ENCODE data around the gene EIF1AY.

The EIF1AY gene

GRCh38 chrY:20555820-20556219 is 19.8 kb upstream of the EIF1AY start:
- no peak overlapping the region for H3K27ac ChIP-seq
- TF ChIP-seq ZFX (IDR thresholded peaks at IDR 0.05) (no peak), CTCF (conservative IDR thresholded peaks at IDR 0.05) (no peak)

- no peak overlapping the region for H3K27ac ChIP-seq
- TF ChIP-seq CTCF (conservative IDR thresholded peaks at IDR 0.05) (no peak), ZFX (IDR thresholded peaks at IDR 0.05) (no peak)
Measured at GRCh38 chrY:20558677-20559076, 16.9 kb upstream of the EIF1AY start.

- TF ChIP-seq ZFX (IDR thresholded peaks at IDR 0.05) (no peak), CTCF (conservative IDR thresholded peaks at IDR 0.05) (no peak)
- no peak overlapping the region for H3K27ac ChIP-seq
Measured at GRCh38 chrY:20559873-20560512, 15.6 kb upstream of the EIF1AY start.

- no peak overlapping the region for H3K27ac ChIP-seq
- TF ChIP-seq ZFX (IDR thresholded peaks at IDR 0.05) (no peak), CTCF (conservative IDR thresholded peaks at IDR 0.05) (no peak)
Measured at GRCh38 chrY:20571306-20571705, 4.3 kb upstream of the EIF1AY start.

- no peak overlapping the region for H3K27ac ChIP-seq
Measured at GRCh38 chrY:20576506-20576905, 930 bp downstream of the EIF1AY start.

GRCh38 chrY:20578206-20578605 is 2.6 kb downstream of the EIF1AY start:
- no peak overlapping the region for H3K27ac ChIP-seq
- TF ChIP-seq ZFX (IDR thresholded peaks at IDR 0.05) (no peak), CTCF (conservative IDR thresholded peaks at IDR 0.05) (no peak)

More at GRCh38 chrY:20576506-20576905, 930 bp downstream of the EIF1AY start:
- TF ChIP-seq CTCF (conservative IDR thresholded peaks at IDR 0.05) (no peak), ZFX (IDR thresholded peaks at IDR 0.05) (no peak)

GRCh38 chrY:20581687-20582086 is 6.1 kb downstream of the EIF1AY start:
- TF ChIP-seq CTCF (conservative IDR thresholded peaks at IDR 0.05) (no peak), ZFX (IDR thresholded peaks at IDR 0.05) (no peak)
- H3K27ac ChIP-seq, result no peak overlapping the region

All from C4-2B (cell line).